Stimulated activated CD4-positive, alpha-beta T cell treated with anti-CD3 and anti-CD28 coated beads, Interleukin-1b, Interleukin-23, amount 100 ng/mL, for 48 hours (primary cell): ENCODE measurements around the gene ACCSL.

Experiments used
- DNase-seq: peaks from one replicate; pipeline ENCODE4 v3.0.0-alpha.2; 2020

Gene ACCSL

DNA sequence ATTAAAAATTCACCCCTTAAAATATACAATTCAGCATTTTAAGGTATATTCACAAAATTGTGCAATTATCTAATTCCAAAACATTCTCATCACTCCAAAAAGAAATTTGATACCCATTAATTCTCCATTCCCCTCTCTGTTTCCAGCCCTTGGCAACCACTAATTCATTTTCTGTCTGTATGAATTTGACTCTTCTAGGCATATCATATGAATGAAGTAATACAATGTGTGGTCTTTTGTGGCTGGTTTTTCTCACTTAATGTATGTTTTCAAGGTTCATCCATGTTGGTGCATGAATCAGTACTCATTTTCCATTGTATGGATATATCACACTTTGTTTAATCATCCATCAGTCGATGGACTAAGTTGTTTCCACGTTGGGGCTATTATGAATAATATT, 29.0 kb upstream of the ACCSL start:
- no peak for DNase-seq

GRCh38 chr11:44024977-44025376, 22.8 kb upstream of the ACCSL start:
- no peak for DNase-seq

GRCh38 chr11:44025727-44026126, 22.1 kb upstream of the ACCSL start:
- no peak for DNase-seq

DNA sequence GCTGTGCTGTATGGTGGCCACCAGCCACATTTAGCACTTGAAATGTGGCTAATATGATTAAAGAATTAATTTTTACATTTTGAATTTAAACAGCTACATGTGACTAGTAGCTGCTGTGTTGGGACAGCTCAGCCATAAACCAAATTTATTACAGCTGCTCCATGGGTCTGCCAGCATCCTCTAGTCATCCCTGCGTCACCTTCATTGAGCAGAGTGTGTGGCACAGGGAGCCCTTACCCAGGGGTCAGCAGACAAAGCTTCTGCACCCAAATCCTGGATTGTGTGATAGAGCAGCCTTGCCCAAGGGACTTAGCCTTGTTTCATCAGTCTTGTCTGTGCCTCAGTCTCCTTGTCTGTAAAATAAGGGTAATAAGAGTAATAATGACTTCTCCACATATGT, 19.4 kb upstream of the ACCSL start:
- no peak for DNase-seq

- no peak for DNase-seq
Observed at GRCh38 chr11:44028816-44029506, 18.8 kb upstream of the ACCSL start.

DNA sequence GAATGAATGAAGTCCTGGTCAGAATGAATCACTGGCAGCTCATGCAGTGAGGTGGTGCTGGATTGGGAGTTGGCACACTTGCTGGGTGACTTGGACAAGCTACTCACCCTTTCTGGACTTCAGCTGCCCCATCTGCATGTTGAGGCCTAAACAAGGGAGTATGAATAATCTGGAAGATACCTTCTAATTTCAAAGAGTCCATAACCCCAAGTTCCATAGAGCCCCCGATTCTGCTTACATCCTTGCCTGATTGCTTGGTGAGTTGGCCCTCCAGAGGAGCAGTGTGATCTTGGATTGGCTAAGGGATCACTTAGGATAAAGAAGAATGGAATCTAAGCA, 18.3 kb upstream of the ACCSL start:
- no peak for DNase-seq

GRCh38 chr11:44029977-44030911, 17.5 kb upstream of the ACCSL start:
- no peak for DNase-seq

GRCh38 chr11:44030996-44031395, 16.8 kb upstream of the ACCSL start:
- no peak for DNase-seq

DNA sequence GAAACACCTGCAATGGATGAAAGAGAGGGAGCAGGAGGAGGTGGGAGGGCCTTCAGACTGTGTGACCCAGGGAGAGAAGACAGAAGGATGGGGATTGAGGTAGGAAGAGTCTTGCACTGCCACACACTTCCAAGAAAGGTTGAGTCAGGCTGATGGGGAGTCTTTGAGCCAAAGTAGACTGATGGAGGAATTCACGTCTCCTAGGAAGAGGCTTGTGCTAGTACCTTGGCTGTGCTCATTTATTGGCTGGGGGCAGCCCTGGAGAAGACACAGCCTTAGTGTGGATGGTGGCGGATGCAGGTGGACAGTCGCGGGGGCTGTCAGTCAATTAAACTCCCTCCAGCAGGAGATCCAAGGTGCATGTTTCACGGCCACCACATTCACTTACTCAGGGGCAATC, 16.2 kb upstream of the ACCSL start:
- DNase-seq, result no peak

GRCh38 chr11:44032299-44033085, 15.3 kb upstream of the ACCSL start:
- no peak for DNase-seq

DNA sequence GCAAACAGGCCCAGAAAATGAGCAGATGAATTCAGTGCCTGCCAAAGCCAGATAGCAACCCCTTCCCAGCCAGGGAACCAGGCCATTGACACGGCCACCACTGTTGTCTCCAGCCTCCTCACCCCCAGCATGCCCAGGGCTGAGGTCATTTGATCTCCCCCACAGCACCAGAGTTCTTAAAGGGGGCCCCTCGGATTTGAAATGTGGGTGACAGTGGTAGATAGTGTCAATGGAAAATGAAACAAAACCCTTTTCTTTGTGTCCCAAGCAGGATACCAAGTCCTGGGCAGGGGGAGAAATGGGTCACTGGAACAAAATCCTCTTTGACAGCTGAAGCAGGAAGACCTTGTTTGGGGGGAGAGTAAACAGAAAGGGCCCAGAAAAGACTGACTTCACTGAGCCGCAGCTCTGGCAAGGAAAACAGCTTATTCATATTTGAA, 14.3 kb upstream of the ACCSL start:
- DNase-seq, result no peak

DNA sequence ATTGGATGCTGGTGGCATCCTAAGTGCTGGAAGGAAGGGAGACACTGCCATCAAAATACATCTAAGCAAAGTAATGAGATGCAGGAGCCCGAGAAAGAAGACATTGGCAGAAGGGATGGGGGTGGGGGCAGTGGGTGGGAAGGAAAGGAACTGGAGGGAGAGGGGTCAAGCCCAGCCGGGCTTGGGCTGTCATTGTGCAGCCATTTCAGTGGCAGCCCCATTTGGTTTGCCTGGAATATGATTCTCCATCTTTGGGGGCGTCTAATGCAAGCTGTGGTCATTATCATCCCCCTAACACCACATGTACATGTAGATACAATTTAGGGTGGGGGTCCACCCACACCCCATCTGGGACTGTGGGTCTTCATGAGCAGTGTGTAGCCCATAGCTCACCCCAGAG, 13.9 kb upstream of the ACCSL start:
- no peak for DNase-seq

GRCh38 chr11:44034639-44035038, 13.1 kb upstream of the ACCSL start:
- DNase-seq, result no peak

- DNase-seq, result peak; percentile 41
Observed at GRCh38 chr11:44036811-44037657, 10.7 kb upstream of the ACCSL start.

DNA sequence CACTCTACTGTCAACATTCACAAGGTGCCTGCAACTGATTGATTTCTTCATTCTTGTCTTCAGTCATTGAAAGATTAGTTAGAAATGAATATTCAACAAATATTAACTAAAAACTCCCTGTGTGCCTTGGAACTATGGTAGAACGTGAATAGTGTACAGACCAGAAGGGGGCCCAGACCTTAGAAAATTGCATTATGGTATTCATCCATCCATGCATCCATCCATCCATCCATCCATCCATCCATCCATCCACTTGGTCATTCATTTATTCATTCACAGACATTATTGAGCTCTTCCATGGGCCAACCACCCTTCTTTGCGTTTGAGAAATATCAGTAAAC, 10.2 kb upstream of the ACCSL start:
- no peak for DNase-seq

- no peak for DNase-seq
Observed at GRCh38 chr11:44043157-44043556, 4.6 kb upstream of the ACCSL start.

- no peak for DNase-seq
Observed at GRCh38 chr11:44046182-44046581, 1.6 kb upstream of the ACCSL start.

DNA sequence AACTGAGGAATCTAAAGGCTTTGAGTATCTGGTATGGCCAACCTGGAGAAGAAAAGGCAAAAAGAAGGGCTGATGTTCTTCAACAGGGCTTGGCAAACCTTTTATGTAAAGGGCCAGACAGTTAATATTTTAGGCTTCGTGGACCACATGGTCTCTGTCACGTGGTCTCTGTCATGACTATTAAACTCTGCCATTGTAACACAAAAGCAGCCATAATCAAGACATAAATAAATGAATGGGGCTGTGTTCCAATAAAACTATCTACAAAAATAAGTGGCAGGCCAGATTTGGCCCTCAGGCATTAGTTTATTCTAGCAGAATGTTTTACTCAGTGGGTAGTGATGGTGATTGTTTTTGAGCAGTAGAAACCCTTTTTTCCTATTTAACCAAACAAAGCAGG, 483 bp upstream of the ACCSL start:
- no peak for DNase-seq

DNA sequence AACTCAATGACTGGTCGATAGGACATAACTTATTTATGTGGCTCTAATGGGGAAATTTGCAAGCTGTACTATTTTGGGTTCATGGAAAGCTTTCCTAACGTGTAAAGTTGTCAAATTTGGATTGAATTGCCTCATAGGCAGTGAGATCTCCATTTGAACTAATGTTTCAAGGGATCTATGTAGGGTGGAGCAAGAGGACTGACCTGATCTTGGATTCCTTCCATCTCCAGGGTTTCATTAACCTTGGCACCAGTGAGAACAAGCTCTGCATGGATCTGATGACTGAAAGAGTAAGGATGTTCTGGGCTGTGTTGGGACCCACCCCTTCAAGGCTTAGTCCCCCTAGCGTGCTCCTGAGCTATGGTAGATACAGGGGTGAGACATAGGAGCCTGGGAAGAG, 2.1 kb downstream of the ACCSL start:
- no peak for DNase-seq

- no peak for DNase-seq
Observed at GRCh38 chr11:44051171-44051570, 3.4 kb downstream of the ACCSL start.

- no peak for DNase-seq
Observed at GRCh38 chr11:44057340-44057739, 9.6 kb downstream of the ACCSL start.

DNA sequence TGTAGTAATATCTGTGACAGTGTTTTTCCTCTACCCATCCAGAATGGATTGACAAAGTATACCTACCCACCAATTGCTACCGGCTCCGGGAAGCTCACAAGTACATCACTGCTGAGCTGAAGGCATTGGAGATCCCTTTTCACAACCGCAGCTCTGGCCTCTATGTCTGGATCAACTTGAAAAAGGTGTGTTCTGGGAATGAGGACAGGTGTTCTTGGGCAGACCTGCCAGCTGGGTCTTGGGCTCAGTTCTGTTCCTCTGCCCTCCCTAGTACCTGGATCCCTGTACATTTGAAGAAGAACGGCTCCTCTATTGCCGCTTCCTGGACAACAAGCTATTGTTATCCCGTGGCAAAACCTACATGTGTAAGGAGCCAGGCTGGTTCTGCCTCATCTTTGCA, 10.5 kb downstream of the ACCSL start:
- no peak for DNase-seq

- DNase-seq, result no peak
Observed at GRCh38 chr11:44065161-44065661, 17.4 kb downstream of the ACCSL start.
